Testis (tissue), 2 donors: ENCODE measurements around the gene SHANK1.

ENCODE experiments used
- CTCF ChIP-seq, 3 experiments: fragments of 450-650 bp in 2 of 3; fragments of 200-600 bp in 1 of 3; sonication (generic) in 1 of 3; IDR thresholded peaks; one replicate each; pipeline ENCODE4 v1.5.1; 2016 to 2019; ENCODE audit warnings: antibody characterized with exemption in 3 of 3, mild to moderate bottlenecking in 2 of 3, moderate library complexity in 1 of 3
- POLR2A ChIP-seq: fragments of 450-650 bp; IDR thresholded peaks from one replicate; pipeline ENCODE4 v1.6.1; 2017; ENCODE audit warnings: antibody characterized with exemption, mild to moderate bottlenecking, moderate library complexity

GRCh38 chr19:50658441-50659317, 60.9 kb downstream of the SHANK1 start:
- TF ChIP-seq CTCF (IDR thresholded peaks at IDR 0.05), result no peak
- TF ChIP-seq POLR2A, result no peak
